ENCODE data around the gene AATK.

AATK gene

DNA sequence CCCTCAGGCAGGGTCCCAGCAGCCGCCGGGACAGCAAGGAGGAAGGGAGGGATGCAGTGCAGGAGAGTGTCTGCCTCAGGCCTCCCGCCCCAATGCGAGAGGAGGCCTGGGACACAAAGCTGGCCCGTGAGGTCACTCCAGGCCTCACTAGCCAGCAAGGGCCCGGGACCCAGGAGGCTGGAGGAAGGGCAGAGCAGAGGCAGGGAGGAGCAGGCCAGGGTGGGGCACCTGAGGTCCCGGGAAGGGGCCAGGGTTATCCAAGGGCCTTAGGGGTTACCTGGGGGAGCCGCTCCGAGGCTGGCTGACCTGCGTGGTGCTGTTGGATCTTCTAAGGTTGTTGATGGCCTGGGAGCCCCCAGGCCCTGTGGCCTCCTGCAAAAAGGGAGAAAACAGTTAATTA lies 42.6 kb upstream of the AATK start:
- no peak for DNase-seq (ENCODE audit: extremely low read depth, low read depth)
- H3K4me3 ChIP-seq (replicated peaks; ENCODE audit: low read depth, low read length): no peak overlapping the region
- TF ChIP-seq, protein P1, sequence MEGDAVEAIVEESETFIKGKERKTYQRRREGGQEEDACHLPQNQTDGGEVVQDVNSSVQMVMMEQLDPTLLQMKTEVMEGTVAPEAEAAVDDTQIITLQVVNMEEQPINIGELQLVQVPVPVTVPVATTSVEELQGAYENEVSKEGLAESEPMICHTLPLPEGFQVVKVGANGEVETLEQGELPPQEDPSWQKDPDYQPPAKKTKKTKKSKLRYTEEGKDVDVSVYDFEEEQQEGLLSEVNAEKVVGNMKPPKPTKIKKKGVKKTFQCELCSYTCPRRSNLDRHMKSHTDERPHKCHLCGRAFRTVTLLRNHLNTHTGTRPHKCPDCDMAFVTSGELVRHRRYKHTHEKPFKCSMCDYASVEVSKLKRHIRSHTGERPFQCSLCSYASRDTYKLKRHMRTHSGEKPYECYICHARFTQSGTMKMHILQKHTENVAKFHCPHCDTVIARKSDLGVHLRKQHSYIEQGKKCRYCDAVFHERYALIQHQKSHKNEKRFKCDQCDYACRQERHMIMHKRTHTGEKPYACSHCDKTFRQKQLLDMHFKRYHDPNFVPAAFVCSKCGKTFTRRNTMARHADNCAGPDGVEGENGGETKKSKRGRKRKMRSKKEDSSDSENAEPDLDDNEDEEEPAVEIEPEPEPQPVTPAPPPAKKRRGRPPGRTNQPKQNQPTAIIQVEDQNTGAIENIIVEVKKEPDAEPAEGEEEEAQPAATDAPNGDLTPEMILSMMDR (IDR thresholded peaks at IDR 0.05; ENCODE audit: low read depth, low read length, missing control alignments): no peak

DNA sequence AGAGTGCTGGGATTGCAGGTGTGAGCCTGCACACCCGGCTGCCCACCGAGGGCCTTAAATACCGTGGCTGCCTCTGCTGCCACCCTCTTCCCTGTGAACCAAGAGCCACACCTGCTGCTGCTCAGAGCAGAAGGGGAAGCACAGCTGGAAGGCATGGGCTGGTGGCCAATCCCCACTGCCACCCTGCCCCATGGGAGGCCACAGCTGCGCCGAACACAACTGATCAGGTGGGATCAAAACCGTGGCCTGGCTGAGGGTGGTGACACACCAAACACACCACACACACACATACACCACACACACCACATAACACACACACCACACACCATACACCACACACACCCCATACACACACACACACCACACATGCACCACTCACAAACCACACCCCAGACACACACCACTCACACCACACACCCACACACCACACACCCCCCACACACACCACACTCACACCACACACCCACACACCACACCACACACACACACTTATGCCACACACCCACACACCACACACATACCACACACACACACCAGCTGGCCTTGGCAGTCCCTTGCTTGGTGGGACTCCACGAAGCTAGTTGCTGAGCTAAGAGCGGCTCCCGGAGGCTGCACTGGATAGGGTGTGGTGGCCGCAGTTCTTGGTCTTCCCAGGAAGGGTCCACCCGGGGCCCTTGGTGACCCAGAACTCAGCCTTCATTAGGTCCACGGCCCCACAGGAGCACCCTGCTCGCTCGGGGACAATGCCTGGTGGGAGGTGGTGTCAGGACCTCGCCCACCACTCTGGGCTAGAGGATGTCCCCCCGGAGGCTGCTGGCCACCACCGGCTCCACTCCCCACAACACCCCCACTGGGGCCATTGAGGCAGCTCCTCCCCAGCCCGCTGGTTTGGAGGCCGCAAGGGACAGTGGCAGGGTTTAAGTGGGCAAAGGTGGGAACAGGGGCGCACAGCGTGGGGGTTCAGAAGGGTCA lies 41.9 kb upstream of the AATK start:
- no peak overlapping the region for H3K4me3 ChIP-seq (replicated peaks; ENCODE audit: low read depth, low read length)
- TF ChIP-seq, protein P1 (IDR thresholded peaks at IDR 0.05; ENCODE audit: low read depth, low read length, missing control alignments): no peak
- no peak for DNase-seq (ENCODE audit: extremely low read depth, low read depth)

DNA sequence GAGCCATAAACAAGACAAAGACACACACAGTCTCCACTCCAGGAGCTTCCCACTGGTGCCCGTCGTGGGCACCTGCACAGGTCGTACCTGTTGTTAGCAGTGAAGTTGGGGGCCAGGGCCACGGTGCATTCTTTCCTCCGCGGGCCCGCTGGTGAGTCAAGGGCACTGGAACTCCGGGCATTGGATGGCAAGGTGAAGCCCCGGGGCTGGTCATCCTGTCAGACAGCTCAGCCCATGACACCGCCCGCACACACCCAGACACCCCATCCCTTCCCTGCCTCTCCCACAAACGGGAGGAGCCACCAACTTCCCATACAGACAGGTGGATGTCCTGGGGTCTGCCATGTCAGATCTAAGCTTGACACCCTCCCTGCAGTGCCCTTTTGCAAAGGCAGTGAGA lies 40.6 kb upstream of the AATK start:
- TF ChIP-seq, protein P1 (IDR thresholded peaks at IDR 0.05; ENCODE audit: low read depth, low read length, missing control alignments): no peak
- no peak overlapping the region for H3K4me3 ChIP-seq (replicated peaks; ENCODE audit: low read depth, low read length)
- no peak for DNase-seq (ENCODE audit: extremely low read depth, low read depth)

DNA sequence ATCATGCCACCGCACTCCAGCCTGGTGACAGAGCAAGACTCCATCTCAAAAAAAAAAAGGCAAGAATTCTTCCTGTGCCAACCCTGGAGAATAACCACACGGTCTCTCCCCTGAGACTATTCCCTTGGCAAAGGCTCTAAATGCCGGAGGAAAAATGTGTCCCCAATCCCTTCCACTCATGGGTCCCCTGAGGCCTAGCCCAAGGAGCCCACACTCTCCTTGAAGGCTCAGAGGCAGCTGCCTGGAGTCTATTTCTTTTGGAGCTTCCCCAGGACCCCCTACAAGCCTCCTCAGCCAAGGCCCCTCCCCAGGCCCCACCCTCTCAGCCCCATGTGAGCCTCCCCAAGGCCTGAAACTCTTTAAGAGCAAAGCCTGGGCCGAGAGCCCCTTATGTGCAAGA lies 40.1 kb upstream of the AATK start:
- no peak for DNase-seq (ENCODE audit: extremely low read depth, low read depth)
- no peak overlapping the region for H3K4me3 ChIP-seq (replicated peaks; ENCODE audit: low read depth, low read length)
- TF ChIP-seq, protein P1 (IDR thresholded peaks at IDR 0.05; ENCODE audit: low read depth, low read length, missing control alignments): no peak

DNA sequence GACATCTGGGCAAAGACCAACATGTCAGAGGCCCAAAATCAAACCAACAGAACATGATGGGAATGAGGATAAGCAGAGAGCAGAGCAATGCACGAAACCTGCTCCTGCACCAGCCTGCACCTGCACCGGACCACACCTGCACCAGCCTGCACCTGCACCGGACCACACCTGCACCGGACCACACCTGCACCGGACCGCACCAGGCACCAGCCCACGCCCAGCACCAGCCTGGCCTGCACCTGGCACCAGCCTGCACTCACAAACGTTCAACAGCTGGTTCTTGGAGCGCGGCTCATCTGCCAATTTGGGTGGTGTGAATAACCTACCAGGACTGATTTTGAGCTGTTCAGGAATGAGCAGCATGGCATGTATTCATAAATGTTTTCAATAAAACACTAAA lies 38.6 kb upstream of the AATK start:
- H3K4me3 ChIP-seq (replicated peaks; ENCODE audit: low read depth, low read length): no peak overlapping the region
- DNase-seq (ENCODE audit: extremely low read depth, low read depth): no peak
- TF ChIP-seq, protein P1 (IDR thresholded peaks at IDR 0.05; ENCODE audit: low read depth, low read length, missing control alignments): no peak

DNA sequence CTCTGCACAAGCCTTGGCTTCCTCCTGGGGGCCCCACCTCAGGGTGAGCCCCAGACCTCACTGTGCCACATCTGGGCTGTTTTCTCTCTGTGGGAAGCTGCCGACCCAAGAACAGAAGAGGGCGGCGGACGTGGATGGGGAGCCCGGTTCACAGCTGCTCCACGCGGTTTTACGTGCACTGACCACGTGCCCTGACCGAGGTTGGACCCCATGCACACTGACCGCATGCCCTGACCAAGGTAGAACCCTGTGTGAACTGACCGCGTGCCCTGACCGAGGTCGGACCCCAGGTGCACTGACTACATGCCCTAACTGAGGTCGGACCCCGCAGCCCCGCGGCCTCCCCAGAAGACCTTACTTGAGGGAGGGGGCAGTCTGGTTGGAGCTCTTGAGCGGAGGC lies 37.1 kb upstream of the AATK start:
- TF ChIP-seq, protein P1 (IDR thresholded peaks at IDR 0.05; ENCODE audit: low read depth, low read length, missing control alignments): no peak
- DNase-seq (ENCODE audit: extremely low read depth, low read depth): no peak
- H3K4me3 ChIP-seq (replicated peaks; ENCODE audit: low read depth, low read length): no peak overlapping the region
